Mesendoderm (in vitro differentiated cells): ENCODE measurements around the gene MTMR10.

ENCODE experiments used
- DNase-seq: peaks from one replicate; pipeline ENCODE4 v3.0.0; 2013
- H2AK5ac ChIP-seq: 2 replicates; pipeline ENCODE4 v1.6.1; 2013; ENCODE audit warnings: low read length, inconsistent platforms
- H2BK120ac ChIP-seq: 2 replicates; pipeline ENCODE4 v1.6.1; 2013; ENCODE audit warnings: low read depth, mild to moderate bottlenecking, low read length, moderate library complexity, mixed read lengths
- H2BK15ac ChIP-seq: replicated peaks from 2 replicates; pipeline ENCODE4 v1.6.1; 2013; ENCODE audit warnings: low read depth, mild to moderate bottlenecking, moderate library complexity
- H2BK5ac ChIP-seq: 2 replicates; pipeline ENCODE4 v1.6.1; 2013; ENCODE audit warnings: low read length, inconsistent platforms
- H3K18ac ChIP-seq: 2 replicates; pipeline ENCODE4 v1.6.1; 2013; ENCODE audit warnings: mild to moderate bottlenecking, low read length, mixed read lengths
- H3K23ac ChIP-seq: one replicate; pipeline ENCODE4 v1.6.1; 2013; ENCODE audit warnings: low read length
- H3K27ac ChIP-seq: 2 replicates; pipeline ENCODE4 v1.5.1; 2013; ENCODE audit warnings: low read depth, mild to moderate bottlenecking, inconsistent platforms, low read length, moderate library complexity
- H3K27me3 ChIP-seq: 2 replicates; pipeline ENCODE4 v1.6.1; 2013; ENCODE audit warnings: low read length, control low read depth, mild to moderate bottlenecking, inconsistent platforms; ENCODE audit not compliant: insufficient read depth, poor library complexity
- H3K36me3 ChIP-seq: 2 replicates; pipeline ENCODE4 v1.6.1; 2013; ENCODE audit warnings: low read length, inconsistent platforms; ENCODE audit not compliant: control insufficient read depth, insufficient read depth
- H3K4ac ChIP-seq: one replicate; pipeline ENCODE4 v1.6.1; 2013; ENCODE audit warnings: low read depth, mild to moderate bottlenecking, low read length, moderate library complexity
- H3K4me1 ChIP-seq: 2 replicates; pipeline ENCODE4 v1.6.1; 2013; ENCODE audit warnings: low read depth, low read length, inconsistent platforms; ENCODE audit not compliant: control insufficient read depth
- H3K4me2 ChIP-seq: 2 replicates; pipeline ENCODE4 v1.6.1; 2013; ENCODE audit warnings: low read length
- H3K4me3 ChIP-seq: 2 replicates; pipeline ENCODE4 v1.5.1; 2013; ENCODE audit warnings: mild to moderate bottlenecking, low read length
- H3K56ac ChIP-seq: one replicate; pipeline ENCODE4 v1.6.1; 2013; ENCODE audit warnings: low read length
- H3K79me1 ChIP-seq: 2 replicates; pipeline ENCODE4 v1.6.1; 2013; ENCODE audit warnings: low read length, inconsistent platforms
- H3K79me2 ChIP-seq: 2 replicates; pipeline ENCODE4 v1.6.1; 2013; ENCODE audit warnings: mild to moderate bottlenecking, low read length; ENCODE audit not compliant: control insufficient read depth, insufficient read depth
- H3K9ac ChIP-seq: 2 replicates; pipeline ENCODE4 v1.6.1; 2013; ENCODE audit warnings: low read length, inconsistent platforms
- H4K5ac ChIP-seq: one replicate; pipeline ENCODE4 v1.6.1; 2013; ENCODE audit warnings: low read length
- H4K8ac ChIP-seq: one replicate; pipeline ENCODE4 v1.6.1; 2013; ENCODE audit warnings: low read depth, mild to moderate bottlenecking, control low read depth, low read length, moderate library complexity
- WGBS: extraction: QIAGEN DNeasy Blood & Tissue Kit; methylation state at CpG from one replicate; pipeline ENCODE4 v1.1.7; 2013; ENCODE audit warnings: low lambda C conversion rate, missing lambda C conversion rate; ENCODE audit not compliant: insufficient coverage; ENCODE audit errors: extremely low coverage; 5-methylcytosine and 5-hydroxymethylcytosine counted together

MTMR10 gene

GRCh38 chr15:31017311-31017710 lies 25.9 kb upstream of the MTMR10 start:
- Histone ChIP-seq H2BK5ac (no peak overlapping the region), H3K4me1 (no peaks in the 10 kb centered on the region), H3K27ac (no peak overlapping the region), H2AK5ac (no peak overlapping the region), H3K9ac (no peak overlapping the region), H2BK15ac (no peak overlapping the region), H3K23ac (no peak overlapping the region), H3K4me3 (no peak overlapping the region), H4K5ac (no peak overlapping the region), H3K4ac (no peak overlapping the region), H3K79me1 (no peaks in the 10 kb centered on the region), H3K27me3 (no peaks in the 10 kb centered on the region), H3K56ac (no peak overlapping the region), H3K4me2 (no peak overlapping the region), H2BK120ac (no peak overlapping the region), H3K79me2 (no peaks in the 10 kb centered on the region), H3K36me3 (no peaks in the 10 kb centered on the region), H3K18ac (no peak overlapping the region), H4K8ac (no peak overlapping the region)
- no CpG with 5 or more reads among the region's 1 CpG for WGBS
- no peak for DNase-seq

DNA sequence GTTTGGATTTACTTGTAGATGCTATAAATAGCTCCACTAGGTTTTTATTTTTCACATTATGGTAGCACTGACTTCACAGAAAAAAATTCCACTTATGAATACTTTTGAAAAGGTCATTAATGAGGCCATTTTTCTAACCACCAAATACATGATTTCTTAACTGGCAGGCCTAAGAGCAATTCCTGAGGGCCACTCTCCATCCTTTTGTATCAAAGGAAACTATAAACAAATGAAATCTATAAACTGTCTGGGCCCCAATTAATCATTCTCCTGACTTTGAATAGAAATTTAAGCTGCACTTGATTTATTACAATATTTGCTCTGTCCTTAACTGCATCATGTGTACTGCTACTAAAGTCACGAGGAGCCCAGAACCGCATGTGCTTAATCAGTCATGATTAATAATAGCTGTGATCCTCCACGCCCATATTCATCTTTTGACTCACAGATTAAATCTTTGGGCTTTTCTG lies 25.1 kb upstream of the MTMR10 start:
- no peaks in the 10 kb centered on the region for H3K27me3 ChIP-seq
- H3K36me3 ChIP-seq = no peaks in the 10 kb centered on the region
- no peak overlapping the region for H3K4me2 ChIP-seq
- H3K79me1 ChIP-seq = no peaks in the 10 kb centered on the region
- no peak overlapping the region for H3K9ac ChIP-seq
- no peak overlapping the region for H2BK5ac ChIP-seq
- no peak overlapping the region for H3K4me3 ChIP-seq
- H2AK5ac ChIP-seq = no peak overlapping the region
- no peak overlapping the region for H3K56ac ChIP-seq
- no peak overlapping the region for H3K23ac ChIP-seq
- H2BK120ac ChIP-seq = no peak overlapping the region
- no peak overlapping the region for H4K8ac ChIP-seq
- H3K27ac ChIP-seq = no peak overlapping the region
- H2BK15ac ChIP-seq = no peak overlapping the region
- no CpG with 5 or more reads among the region's 3 CpGs for WGBS
- H4K5ac ChIP-seq = no peak overlapping the region
- DNase-seq = no peak
- no peak overlapping the region for H3K18ac ChIP-seq
- no peaks in the 10 kb centered on the region for H3K79me2 ChIP-seq
- no peak overlapping the region for H3K4ac ChIP-seq
- H3K4me1 ChIP-seq = no peaks in the 10 kb centered on the region

GRCh38 chr15:31014608-31014925 lies 23.1 kb upstream of the MTMR10 start:
- Histone ChIP-seq H3K4me2 (no peak overlapping the region), H4K5ac (no peak overlapping the region), H3K79me2 (no peaks in the 10 kb centered on the region), H3K9ac (no peak overlapping the region), H3K27me3 (no peaks in the 10 kb centered on the region), H3K56ac (no peak overlapping the region), H3K36me3 (no peaks in the 10 kb centered on the region), H2BK120ac (no peak overlapping the region), H3K27ac (no peak overlapping the region), H4K8ac (no peak overlapping the region), H2BK5ac (no peak overlapping the region), H3K4me1 (no peaks in the 10 kb centered on the region), H3K4me3 (no peak overlapping the region), H3K79me1 (no peaks in the 10 kb centered on the region), H2AK5ac (no peak overlapping the region), H3K4ac (no peak overlapping the region), H2BK15ac (no peak overlapping the region), H3K18ac (no peak overlapping the region), H3K23ac (no peak overlapping the region)
- no CpG with 5 or more reads among the region's 2 CpGs for WGBS
- no peak for DNase-seq

- H3K27me3 ChIP-seq = no peaks in the 10 kb centered on the region
- DNase-seq = no peak
- H2AK5ac ChIP-seq = no peak overlapping the region
- H3K79me1 ChIP-seq = no peaks in the 10 kb centered on the region
- no peaks in the 10 kb centered on the region for H3K36me3 ChIP-seq
- no peak overlapping the region for H3K4me3 ChIP-seq
- no peak overlapping the region for H3K4me2 ChIP-seq
- H3K18ac ChIP-seq = no peak overlapping the region
- no peak overlapping the region for H3K23ac ChIP-seq
- no peak overlapping the region for H3K4ac ChIP-seq
- no peak overlapping the region for H2BK5ac ChIP-seq
- no peak overlapping the region for H2BK15ac ChIP-seq
- H2BK120ac ChIP-seq = no peak overlapping the region
- no peak overlapping the region for H4K8ac ChIP-seq
- no peak overlapping the region for H3K56ac ChIP-seq
- H3K4me1 ChIP-seq = no peaks in the 10 kb centered on the region
- no peaks in the 10 kb centered on the region for H3K79me2 ChIP-seq
- no peak overlapping the region for H3K9ac ChIP-seq
- H4K5ac ChIP-seq = no peak overlapping the region
- H3K27ac ChIP-seq = no peak overlapping the region
- WGBS = no CpG with 5 or more reads among the region's 2 CpGs
These were observed 22.6 kb upstream of the MTMR10 start for GRCh38 chr15:31013863-31014607.

DNA sequence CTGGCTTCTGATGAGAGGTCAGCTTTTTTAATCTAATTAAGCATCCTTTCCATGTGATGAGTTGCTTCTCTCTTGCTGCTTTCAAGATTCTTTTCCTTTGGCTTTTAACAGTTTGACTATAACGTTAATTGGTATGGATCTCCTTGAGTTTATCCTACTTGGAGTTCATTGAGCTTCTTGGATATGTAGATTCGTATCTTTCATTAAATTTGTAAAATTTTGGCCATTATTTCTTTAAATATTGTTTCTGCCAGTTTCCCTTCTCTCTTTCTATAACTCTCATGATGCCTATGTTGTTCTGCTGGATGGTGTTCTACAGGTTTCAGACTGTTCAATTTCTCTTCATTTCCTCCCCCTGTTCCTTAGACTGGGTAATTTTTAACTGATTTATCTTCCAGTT lies 21.0 kb upstream of the MTMR10 start:
- no peak overlapping the region for H3K4ac ChIP-seq
- no peak overlapping the region for H2BK5ac ChIP-seq
- no peak overlapping the region for H2BK120ac ChIP-seq
- no peak overlapping the region for H2AK5ac ChIP-seq
- H3K56ac ChIP-seq = no peak overlapping the region
- no peak overlapping the region for H4K5ac ChIP-seq
- no peaks in the 10 kb centered on the region for H3K27me3 ChIP-seq
- no peak for DNase-seq
- no peak overlapping the region for H3K23ac ChIP-seq
- H3K27ac ChIP-seq = no peak overlapping the region
- H3K36me3 ChIP-seq = no peaks in the 10 kb centered on the region
- no peak overlapping the region for H3K4me3 ChIP-seq
- no peaks in the 10 kb centered on the region for H3K4me1 ChIP-seq
- no peak overlapping the region for H2BK15ac ChIP-seq
- no peak overlapping the region for H3K4me2 ChIP-seq
- no peaks in the 10 kb centered on the region for H3K79me2 ChIP-seq
- no peaks in the 10 kb centered on the region for H3K79me1 ChIP-seq
- no peak overlapping the region for H3K18ac ChIP-seq
- H3K9ac ChIP-seq = no peak overlapping the region
- H4K8ac ChIP-seq = no peak overlapping the region
- no CpG with 5 or more reads among the region's 2 CpGs for WGBS

- Histone ChIP-seq H3K4me1 (no peaks in the 10 kb centered on the region), H2BK120ac (no peak overlapping the region), H3K4me3 (no peak overlapping the region), H4K5ac (no peak overlapping the region), H3K27ac (no peak overlapping the region), H3K4ac (no peak overlapping the region), H3K56ac (no peak overlapping the region), H3K27me3 (no peaks in the 10 kb centered on the region), H2AK5ac (no peak overlapping the region), H3K9ac (no peak overlapping the region), H2BK15ac (no peak overlapping the region), H3K79me1 (no peaks in the 10 kb centered on the region), H3K36me3 (no peaks in the 10 kb centered on the region), H3K18ac (no peak overlapping the region), H3K4me2 (no peak overlapping the region), H4K8ac (no peak overlapping the region), H3K79me2 (no peaks in the 10 kb centered on the region), H2BK5ac (no peak overlapping the region), H3K23ac (no peak overlapping the region)
- no peak for DNase-seq
- WGBS = no CpG with 5 or more reads among the region's 1 CpG
These were observed 18.6 kb upstream of the MTMR10 start for GRCh38 chr15:31010036-31010435.
